EL (cell line): ENCODE data around the gene SEZ6L.

Experiments
- DNase-seq: peaks from one replicate; pipeline ENCODE4 v3.0.0-alpha.2; 2016

SEZ6L gene

DNA sequence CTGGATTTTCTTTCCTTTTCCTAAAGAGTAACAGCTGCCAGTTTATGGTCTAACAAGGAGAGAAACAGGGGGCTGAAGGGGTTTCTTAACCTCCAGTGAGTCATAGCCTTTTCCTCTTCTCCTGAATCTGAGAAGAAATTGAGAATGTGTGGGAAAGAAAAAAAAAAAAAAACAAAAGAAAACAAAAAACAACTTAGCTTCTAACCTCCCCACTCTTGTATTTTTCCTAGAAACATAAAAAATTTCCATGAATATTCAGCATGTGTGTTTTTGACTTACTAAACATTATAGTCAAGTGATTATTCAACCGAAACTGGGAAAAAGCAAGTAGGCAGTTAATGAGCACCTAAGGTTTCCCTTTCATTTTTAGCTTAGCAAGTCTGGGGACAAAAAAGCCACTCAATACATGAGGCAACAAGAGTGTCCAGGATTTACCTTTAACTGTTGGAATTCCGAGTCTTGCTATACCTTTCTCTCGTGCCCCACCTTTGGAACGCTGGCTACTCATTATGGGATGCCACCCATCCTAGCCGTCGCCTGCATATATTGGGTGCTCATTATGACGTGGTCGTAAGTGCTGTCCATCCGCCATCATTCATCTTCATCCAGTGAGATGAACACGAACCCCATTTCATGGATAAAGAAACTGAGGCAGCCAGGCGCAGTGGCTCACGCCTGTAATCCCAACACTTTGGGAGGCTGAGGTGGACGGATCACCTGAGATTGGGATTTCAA, 262.2 kb downstream of the SEZ6L start:
- DNase-seq, result peak; percentile 13

DNA sequence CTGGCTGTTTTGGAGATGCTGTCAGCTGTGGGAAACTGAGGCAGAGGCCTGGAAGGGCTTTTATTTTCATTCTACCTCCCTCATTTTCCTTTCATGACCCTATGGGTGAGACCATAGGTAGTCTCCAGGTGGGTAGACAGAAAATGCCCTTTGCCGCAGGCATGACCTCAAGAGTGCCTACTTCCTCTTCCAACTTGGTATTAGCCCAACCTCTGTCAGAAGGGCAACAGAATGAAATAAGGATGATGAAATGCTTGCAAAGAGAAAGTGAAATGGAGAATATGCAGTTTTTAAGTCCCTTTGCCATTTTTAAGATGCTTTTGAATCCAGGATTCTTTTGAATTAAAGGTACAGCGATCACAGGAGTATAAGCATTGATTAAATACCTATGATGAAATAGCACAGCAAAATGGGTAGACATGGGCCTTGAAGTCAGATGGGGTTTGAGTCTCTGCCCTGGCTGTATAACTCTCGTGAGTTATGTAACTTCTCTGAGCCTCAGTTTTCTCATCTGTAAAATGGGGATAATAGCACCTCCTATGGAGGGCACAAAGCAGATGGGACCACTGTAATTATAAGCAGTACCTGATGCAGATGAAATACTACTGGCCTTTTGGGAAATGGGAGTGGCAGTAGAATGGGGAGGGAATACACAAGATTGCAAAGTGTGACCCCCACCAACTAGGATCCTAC, 263.5 kb downstream of the SEZ6L start:
- DNase-seq, result no peak
